ENCODE data around the gene DCST1. TPM values are rescaled to one million over a fixed set of nuclear protein-coding genes. Genes with fewer than 3 reads are reported as not detected.
A peak's percentile ranks its signal among the peaks of the same experiment; 100 is the strongest.

The DCST1 gene
- polyA plus RNA-seq, 4 donors = 0.10 to 0.56 TPM; not detected in 2

DNA sequence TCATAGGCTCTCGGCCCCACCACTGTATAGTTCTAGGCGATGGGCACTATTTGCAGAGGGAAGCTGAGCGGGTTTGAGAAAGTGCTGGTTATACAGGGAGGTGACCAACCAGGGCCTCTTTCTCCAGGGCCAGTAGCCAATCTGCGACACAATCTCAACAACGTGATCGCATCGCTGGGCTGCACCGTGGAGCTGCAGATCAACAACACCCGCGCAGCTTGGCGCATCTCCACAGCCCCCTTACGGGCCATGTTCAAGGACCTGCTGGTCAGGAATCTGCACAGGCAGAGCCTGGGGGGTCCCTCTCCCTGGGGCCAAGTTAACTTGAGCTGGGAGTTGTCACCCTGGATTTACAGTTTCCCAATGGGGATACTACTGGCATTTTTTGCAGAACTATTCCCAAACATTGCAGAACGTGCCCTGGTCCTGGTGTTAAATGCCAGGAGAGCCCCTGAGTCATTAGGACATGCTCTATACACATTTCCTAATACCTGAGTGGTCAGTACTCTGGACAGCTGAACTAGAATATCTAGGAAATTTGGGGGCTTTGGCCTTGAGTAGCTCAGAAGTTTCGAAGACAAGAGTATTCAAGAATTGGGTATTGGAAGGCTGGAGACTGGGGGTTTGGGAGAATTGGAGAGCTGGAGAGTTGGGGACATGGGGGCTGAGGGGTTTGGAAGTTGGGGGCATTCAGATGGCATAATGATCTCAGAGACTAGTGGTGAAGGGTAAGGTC, 6.9 kb downstream of the DCST1 start:
- Histone ChIP-seq H3K27ac (ENCODE audit: low read depth in 1 of 3, low read length in 2 of 3) (no peak overlapping the region), H3K4me1 (ENCODE audit: control insufficient read depth in 3 of 3, insufficient read depth in 2 of 3, low read depth in 1 of 3, low read length in 2 of 3) (peaks cover 0 to 41% (median 15%) of the 10 kb centered on the region in 3 donors), H3K27me3 (ENCODE audit: control insufficient read depth in 3 of 3, insufficient read depth in 3 of 3, low read length in 3 of 3) (no peaks in the 10 kb centered on the region), H3K9me3 (ENCODE audit: control insufficient read depth in 2 of 2, insufficient read depth in 1 of 2, low read depth in 1 of 2, low read length in 1 of 2) (no peaks in the 10 kb centered on the region), H3K36me3 (ENCODE audit: control insufficient read depth in 3 of 3, insufficient read depth in 2 of 3, low read depth in 1 of 3, low read length in 3 of 3) (no peaks in the 10 kb centered on the region), H3K4me3 (ENCODE audit: low read depth in 1 of 3, low read length in 3 of 3) (no peak overlapping the region)
- 90 to 96% (median 92%) methylated on average over 14 of the region's 14 CpGs for WGBS, 3 donors
- FAIRE-seq = no peak
- DNase-seq = no peak

GRCh38 chr1:155042789-155043188, 9.2 kb downstream of the DCST1 start:
- peak overlapping the region; percentile 88 to 91 (median 88) for H3K27ac ChIP-seq (ENCODE audit: low read depth in 1 of 3, low read length in 2 of 3)
- H3K9me3 ChIP-seq (ENCODE audit: control insufficient read depth in 2 of 2, insufficient read depth in 1 of 2, low read depth in 1 of 2, low read length in 1 of 2) = no peaks in the 10 kb centered on the region
- DNase-seq (no peak), FAIRE-seq (no peak)
- peaks cover 0 to 5% (median 0%) of the 10 kb centered on the region in 3 donors for H3K36me3 ChIP-seq (ENCODE audit: control insufficient read depth in 3 of 3, insufficient read depth in 2 of 3, low read depth in 1 of 3, low read length in 3 of 3)
- peaks cover 0 to 41% (median 13%) of the 10 kb centered on the region in 3 donors for H3K4me1 ChIP-seq (ENCODE audit: control insufficient read depth in 3 of 3, insufficient read depth in 2 of 3, low read depth in 1 of 3, low read length in 2 of 3)
- WGBS, 3 donors = 78 to 80% (median 78%) methylated on average over 5 of the region's 5 CpGs
- no peak overlapping the region for H3K4me3 ChIP-seq (ENCODE audit: low read depth in 1 of 3, low read length in 3 of 3)
- no peaks in the 10 kb centered on the region for H3K27me3 ChIP-seq (ENCODE audit: control insufficient read depth in 3 of 3, insufficient read depth in 3 of 3, low read length in 3 of 3)

GRCh38 chr1:155043301-155043702, 9.7 kb downstream of the DCST1 start:
- no peaks in the 10 kb centered on the region for H3K27me3 ChIP-seq (ENCODE audit: control insufficient read depth in 3 of 3, insufficient read depth in 3 of 3, low read length in 3 of 3)
- WGBS, 3 donors = 16 to 53% (median 33%) methylated on average over 12 of the region's 12 CpGs
- peak overlapping the region; percentile 88 to 91 (median 88) for H3K27ac ChIP-seq (ENCODE audit: low read depth in 1 of 3, low read length in 2 of 3)
- peaks cover 0 to 5% (median 0%) of the 10 kb centered on the region in 3 donors for H3K36me3 ChIP-seq (ENCODE audit: control insufficient read depth in 3 of 3, insufficient read depth in 2 of 3, low read depth in 1 of 3, low read length in 3 of 3)
- H3K4me3 ChIP-seq (ENCODE audit: low read depth in 1 of 3, low read length in 3 of 3) = no peak overlapping the region
- DNase-seq (peak; percentile 71 to 80), FAIRE-seq (no peak)
- H3K4me1 ChIP-seq (ENCODE audit: control insufficient read depth in 3 of 3, insufficient read depth in 2 of 3, low read depth in 1 of 3, low read length in 2 of 3) = peaks cover 0 to 37% (median 8%) of the 10 kb centered on the region in 3 donors
- no peaks in the 10 kb centered on the region for H3K9me3 ChIP-seq (ENCODE audit: control insufficient read depth in 2 of 2, insufficient read depth in 1 of 2, low read depth in 1 of 2, low read length in 1 of 2)

DNA sequence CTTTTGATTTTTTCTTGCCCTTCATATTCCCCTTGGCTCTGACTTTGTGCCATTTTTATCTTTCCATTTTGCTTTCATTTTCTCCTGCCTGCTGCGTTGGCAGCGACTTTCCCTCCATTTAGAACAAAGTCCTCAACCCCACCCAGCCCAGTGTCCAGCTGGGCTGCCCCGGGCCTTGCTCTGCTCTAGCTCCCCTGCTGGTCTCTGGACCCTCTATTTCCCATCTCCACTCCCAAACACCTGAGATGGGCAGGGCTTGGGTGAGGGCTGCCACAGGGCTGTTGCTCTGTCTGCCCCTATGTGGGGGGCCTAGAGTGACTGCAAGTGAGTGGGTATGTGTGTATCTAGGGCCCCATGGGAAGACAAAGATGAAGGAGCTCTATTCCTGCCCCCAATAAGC, 10.2 kb downstream of the DCST1 start:
- Histone ChIP-seq H3K27ac (ENCODE audit: low read depth in 1 of 3, low read length in 2 of 3) (peak overlapping the region; percentile 88 to 91 (median 88)), H3K9me3 (ENCODE audit: control insufficient read depth in 2 of 2, insufficient read depth in 1 of 2, low read depth in 1 of 2, low read length in 1 of 2) (no peaks in the 10 kb centered on the region), H3K4me1 (ENCODE audit: control insufficient read depth in 3 of 3, insufficient read depth in 2 of 3, low read depth in 1 of 3, low read length in 2 of 3) (peaks cover 0 to 35% (median 10%) of the 10 kb centered on the region in 3 donors), H3K27me3 (ENCODE audit: control insufficient read depth in 3 of 3, insufficient read depth in 3 of 3, low read length in 3 of 3) (no peaks in the 10 kb centered on the region), H3K4me3 (ENCODE audit: low read depth in 1 of 3, low read length in 3 of 3) (no peak overlapping the region), H3K36me3 (ENCODE audit: control insufficient read depth in 3 of 3, insufficient read depth in 2 of 3, low read depth in 1 of 3, low read length in 3 of 3) (peaks cover 0 to 5% (median 0%) of the 10 kb centered on the region in 3 donors)
- 9 to 52% (median 43%) methylated on average over 3 of the region's 3 CpGs for WGBS, 3 donors
- DNase-seq (peak; percentile 85 to 87), FAIRE-seq (no peak)

GRCh38 chr1:155044365-155044764, 10.7 kb downstream of the DCST1 start:
- Histone ChIP-seq H3K36me3 (ENCODE audit: control insufficient read depth in 3 of 3, insufficient read depth in 2 of 3, low read depth in 1 of 3, low read length in 3 of 3) (peaks cover 0 to 5% (median 0%) of the 10 kb centered on the region in 3 donors), H3K27me3 (ENCODE audit: control insufficient read depth in 3 of 3, insufficient read depth in 3 of 3, low read length in 3 of 3) (no peaks in the 10 kb centered on the region), H3K27ac (ENCODE audit: low read depth in 1 of 3, low read length in 2 of 3) (peak overlapping the region; percentile 88 to 91 (median 88)), H3K4me3 (ENCODE audit: low read depth in 1 of 3, low read length in 3 of 3) (no peak overlapping the region), H3K9me3 (ENCODE audit: control insufficient read depth in 2 of 2, insufficient read depth in 1 of 2, low read depth in 1 of 2, low read length in 1 of 2) (no peaks in the 10 kb centered on the region), H3K4me1 (ENCODE audit: control insufficient read depth in 3 of 3, insufficient read depth in 2 of 3, low read depth in 1 of 3, low read length in 2 of 3) (peaks cover 0 to 36% (median 8%) of the 10 kb centered on the region in 3 donors)
- 65 to 83% (median 67%) methylated on average over 6 of the region's 6 CpGs for WGBS, 3 donors
- FAIRE-seq = no peak
- peak in 1 of 2 donors; percentile 67 for DNase-seq

DNA sequence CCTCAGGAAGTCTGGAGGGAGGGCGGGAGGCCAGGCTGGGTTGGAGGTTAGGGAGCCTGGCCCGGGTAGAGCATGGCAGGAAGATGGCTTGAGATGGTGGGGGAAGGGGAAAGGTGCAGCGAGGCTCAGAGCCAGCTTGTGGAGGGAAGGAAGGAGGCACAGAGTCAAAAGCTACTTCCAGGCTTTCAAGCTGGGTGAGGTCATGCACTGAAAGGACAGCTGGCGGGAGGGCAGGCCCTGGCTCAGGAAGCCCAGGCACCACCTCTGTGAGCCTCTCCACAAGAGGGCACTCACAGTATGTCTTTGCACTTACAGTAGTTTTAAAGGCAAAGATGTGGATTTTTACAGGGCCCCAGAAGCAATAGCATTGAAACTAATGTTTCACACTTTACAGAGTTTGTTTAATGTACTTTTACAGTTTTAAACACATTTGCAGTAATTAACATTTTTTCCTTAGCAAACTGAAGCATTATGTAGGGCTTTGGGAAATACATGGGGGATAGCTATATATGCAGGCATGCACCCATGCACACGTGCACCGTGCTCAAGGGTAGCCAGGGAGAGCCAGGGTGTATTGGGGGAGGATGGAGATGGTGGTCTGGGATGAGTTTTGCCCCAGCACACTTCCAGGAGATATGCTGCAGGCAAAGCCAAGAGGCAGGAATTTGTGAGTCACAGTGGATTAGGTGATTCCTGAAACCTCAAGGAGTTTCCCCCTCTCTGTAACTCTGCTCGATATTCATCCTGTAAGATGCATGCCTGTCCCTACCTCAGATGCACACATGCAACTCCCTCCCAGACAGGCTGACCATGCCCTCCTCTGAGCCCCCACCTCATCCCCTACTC, 11.4 kb downstream of the DCST1 start:
- WGBS, 3 donors = 35 to 50% (median 36%) methylated on average over 7 of the region's 7 CpGs
- peaks cover 0 to 5% (median 0%) of the 10 kb centered on the region in 3 donors for H3K36me3 ChIP-seq (ENCODE audit: control insufficient read depth in 3 of 3, insufficient read depth in 2 of 3, low read depth in 1 of 3, low read length in 3 of 3)
- peak overlapping the region; percentile 52 to 91 (median 88) for H3K27ac ChIP-seq (ENCODE audit: low read depth in 1 of 3, low read length in 2 of 3)
- H3K27me3 ChIP-seq (ENCODE audit: control insufficient read depth in 3 of 3, insufficient read depth in 3 of 3, low read length in 3 of 3) = no peaks in the 10 kb centered on the region
- FAIRE-seq (no peak), DNase-seq (peak; percentile 85 to 88)
- no peak overlapping the region for H3K4me3 ChIP-seq (ENCODE audit: low read depth in 1 of 3, low read length in 3 of 3)
- H3K4me1 ChIP-seq (ENCODE audit: control insufficient read depth in 3 of 3, insufficient read depth in 2 of 3, low read depth in 1 of 3, low read length in 2 of 3) = peaks cover under 1 to 41% (median 11%) of the 10 kb centered on the region in 3 donors
- no peaks in the 10 kb centered on the region for H3K9me3 ChIP-seq (ENCODE audit: control insufficient read depth in 2 of 2, insufficient read depth in 1 of 2, low read depth in 1 of 2, low read length in 1 of 2)

DNA sequence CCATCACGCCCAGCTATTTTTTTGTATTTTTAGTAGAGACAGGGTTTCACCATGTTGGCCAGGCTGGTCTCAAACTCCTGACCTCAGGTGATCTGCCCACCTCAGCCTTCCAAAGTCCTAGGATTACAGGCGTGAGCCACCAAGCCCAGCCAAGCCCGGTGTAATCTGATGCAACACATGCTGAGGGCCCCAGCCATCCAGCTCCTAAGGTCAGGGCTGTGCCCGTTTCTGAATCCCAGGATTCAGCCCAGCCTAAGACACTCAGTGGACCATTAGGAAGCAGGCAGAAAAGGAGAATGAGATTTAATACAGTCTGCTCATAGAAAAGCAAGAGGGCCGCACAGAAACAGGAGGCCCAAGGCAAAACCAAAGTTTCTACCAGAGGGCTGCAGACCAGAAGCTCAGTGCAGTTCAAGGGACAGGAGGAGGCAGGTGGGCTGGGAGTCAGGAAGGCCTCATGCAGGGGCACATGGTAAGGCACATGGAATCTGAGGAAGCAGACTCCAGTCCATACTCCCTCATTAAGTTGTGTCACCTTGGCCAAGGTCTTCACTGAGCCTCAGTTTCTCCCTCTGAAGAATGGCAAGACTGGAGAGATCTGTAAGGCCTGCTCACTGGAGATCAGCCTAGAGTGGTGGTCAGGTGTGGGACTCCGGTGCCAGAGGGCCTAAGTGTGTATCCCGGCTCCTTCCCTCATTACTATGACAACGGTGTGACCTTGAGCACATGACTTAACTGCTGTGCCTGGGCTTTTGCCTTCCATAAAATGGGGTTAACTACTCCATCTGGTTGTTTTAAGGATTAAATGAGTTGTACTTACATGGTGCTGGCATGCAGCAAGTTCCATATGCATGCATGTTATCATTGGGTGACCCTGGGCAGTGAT, 15.1 kb downstream of the DCST1 start:
- Histone ChIP-seq H3K9me3 (ENCODE audit: control insufficient read depth in 2 of 2, insufficient read depth in 1 of 2, low read depth in 1 of 2, low read length in 1 of 2) (no peaks in the 10 kb centered on the region), H3K4me1 (ENCODE audit: control insufficient read depth in 3 of 3, insufficient read depth in 2 of 3, low read depth in 1 of 3, low read length in 2 of 3) (peaks cover 3 to 53% (median 7%) of the 10 kb centered on the region in 3 donors), H3K4me3 (ENCODE audit: low read depth in 1 of 3, low read length in 3 of 3) (no peak overlapping the region), H3K27me3 (ENCODE audit: control insufficient read depth in 3 of 3, insufficient read depth in 3 of 3, low read length in 3 of 3) (no peaks in the 10 kb centered on the region), H3K36me3 (ENCODE audit: control insufficient read depth in 3 of 3, insufficient read depth in 2 of 3, low read depth in 1 of 3, low read length in 3 of 3) (peaks cover 0 to 5% (median 0%) of the 10 kb centered on the region in 3 donors), H3K27ac (ENCODE audit: low read depth in 1 of 3, low read length in 2 of 3) (no peak overlapping the region)
- WGBS, 3 donors = 71 to 81% (median 72%) methylated on average over 8 of the region's 8 CpGs
- DNase-seq (no peak), FAIRE-seq (no peak)
